Suppressor macrophage treated with lipopolysaccharide for 4 hours (primary cell): ENCODE measurements around the gene RNU7-1.

ENCODE experiments used
- DNase-seq: peaks from one replicate; pipeline ENCODE4 v3.0.0-alpha.2; 2020

RNU7-1 gene

GRCh38 chr12:6919588-6919987 is 24.0 kb upstream of the RNU7-1 start:
- no peak for DNase-seq

DNA sequence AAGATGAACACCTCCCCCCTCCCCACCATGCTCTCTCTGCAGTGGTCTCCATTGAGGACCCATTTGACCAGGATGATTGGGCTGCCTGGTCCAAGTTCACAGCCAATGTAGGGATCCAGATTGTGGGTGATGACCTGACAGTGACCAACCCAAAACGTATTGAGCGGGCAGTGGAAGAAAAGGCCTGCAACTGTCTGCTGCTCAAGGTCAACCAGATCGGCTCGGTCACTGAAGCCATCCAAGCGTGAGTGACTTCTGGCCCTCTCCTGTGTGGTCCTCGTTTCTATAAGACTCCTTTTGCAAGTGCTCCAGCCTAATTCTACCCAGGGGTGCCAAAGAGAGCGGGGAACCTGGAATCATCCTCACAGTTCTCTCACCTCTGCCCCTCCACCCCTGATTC is 22.1 kb upstream of the RNU7-1 start:
- no peak for DNase-seq

DNA sequence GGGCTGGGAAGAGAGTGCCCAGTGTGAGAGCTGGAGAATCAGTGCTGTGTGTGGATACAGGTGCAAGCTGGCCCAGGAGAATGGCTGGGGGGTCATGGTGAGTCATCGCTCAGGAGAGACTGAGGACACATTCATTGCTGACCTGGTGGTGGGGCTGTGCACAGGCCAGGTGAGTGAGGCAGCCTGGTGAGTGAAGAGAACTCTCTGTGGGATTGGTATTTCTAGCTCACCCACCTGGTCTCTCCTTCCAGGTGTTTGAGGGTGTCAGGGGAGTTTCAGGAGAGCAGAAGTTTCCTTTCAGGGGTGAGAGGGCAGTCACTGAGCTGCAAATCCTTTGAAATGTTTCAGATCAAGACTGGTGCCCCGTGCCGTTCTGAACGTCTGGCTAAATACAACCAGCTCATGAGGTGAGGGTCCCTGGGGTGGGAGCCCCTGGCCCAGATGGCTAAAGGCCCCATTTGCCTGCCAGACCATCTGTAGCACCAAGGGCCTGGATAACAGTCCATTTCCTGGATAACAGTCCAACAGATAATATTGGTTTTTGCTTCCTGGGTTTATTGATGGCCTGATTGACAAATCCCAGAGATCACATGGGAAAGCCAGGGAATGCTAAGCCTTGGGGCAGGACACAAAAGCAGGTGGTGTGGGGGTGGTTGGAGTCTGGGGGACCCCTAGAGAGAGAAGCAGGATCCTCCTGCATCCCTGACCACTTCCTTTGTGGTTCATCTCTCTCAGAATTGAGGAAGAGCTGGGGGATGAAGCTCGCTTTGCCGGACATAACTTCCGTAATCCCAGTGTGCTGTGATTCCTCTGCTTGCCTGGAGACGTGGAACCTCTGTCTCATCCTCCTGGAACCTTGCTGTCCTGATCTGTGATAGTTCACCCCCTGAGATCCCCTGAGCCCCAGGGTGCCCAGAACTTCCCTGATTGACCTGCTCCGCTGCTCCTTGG is 21.3 kb upstream of the RNU7-1 start:
- peak; percentile 47 for DNase-seq

DNA sequence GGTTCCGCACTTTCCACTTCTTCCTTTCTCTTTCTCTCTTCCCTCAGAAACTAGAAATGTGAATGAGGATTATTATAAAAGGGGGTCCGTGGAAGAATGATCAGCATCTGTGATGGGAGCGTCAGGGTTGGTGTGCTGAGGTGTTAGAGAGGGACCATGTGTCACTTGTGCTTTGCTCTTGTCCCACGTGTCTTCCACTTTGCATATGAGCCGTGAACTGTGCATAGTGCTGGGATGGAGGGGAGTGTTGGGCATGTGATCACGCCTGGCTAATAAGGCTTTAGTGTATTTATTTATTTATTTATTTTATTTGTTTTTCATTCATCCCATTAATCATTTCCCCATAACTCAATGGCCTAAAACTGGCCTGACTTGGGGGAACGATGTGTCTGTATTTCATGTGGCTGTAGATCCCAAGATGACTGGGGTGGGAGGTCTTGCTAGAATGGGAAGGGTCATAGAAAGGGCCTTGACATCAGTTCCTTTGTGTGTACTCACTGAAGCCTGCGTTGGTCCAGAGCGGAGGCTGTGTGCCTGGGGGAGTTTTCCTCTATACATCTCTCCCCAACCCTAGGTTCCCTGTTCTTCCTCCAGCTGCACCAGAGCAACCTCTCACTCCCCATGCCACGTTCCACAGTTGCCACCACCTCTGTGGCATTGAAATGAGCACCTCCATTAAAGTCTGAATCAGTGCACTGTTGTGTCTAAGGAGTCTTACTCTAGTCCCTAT is 20.4 kb upstream of the RNU7-1 start:
- DNase-seq: no peak

DNA sequence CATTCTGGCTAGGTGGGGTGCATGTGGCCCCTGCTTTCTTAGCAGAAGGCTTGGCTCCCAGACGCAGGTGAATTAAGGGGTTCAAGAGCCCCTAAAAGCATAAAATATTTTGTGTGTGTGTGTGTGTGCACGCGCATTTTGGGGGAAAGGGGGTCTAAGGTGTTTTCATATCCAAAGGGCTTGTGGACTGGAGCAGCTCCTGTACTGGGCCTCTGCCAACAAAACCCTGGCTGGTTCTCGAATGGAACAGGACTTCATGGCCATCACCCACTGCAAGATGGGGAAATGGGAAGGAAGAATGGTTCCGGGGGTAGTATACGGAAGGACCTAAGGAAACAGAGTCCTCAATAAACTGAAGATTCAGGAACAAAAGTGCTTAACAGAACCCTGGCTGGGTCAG is 19.8 kb upstream of the RNU7-1 start:
- no peak for DNase-seq

GRCh38 chr12:6925239-6925539 is 18.4 kb upstream of the RNU7-1 start:
- DNase-seq: no peak

- no peak for DNase-seq
Measured at GRCh38 chr12:6925540-6926279, 17.9 kb upstream of the RNU7-1 start.

- peak; percentile 53 for DNase-seq
Measured at GRCh38 chr12:6927379-6928021, 16.1 kb upstream of the RNU7-1 start, which contains the start of gene ATN1. Gene ATN1 (plus strand): TSS chr12:6927959. CDS start chr12:6934002, 6,043 bp downstream.

- no peak for DNase-seq
Measured at GRCh38 chr12:6928022-6928702, 15.5 kb upstream of the RNU7-1 start.

GRCh38 chr12:6928703-6929407 is 14.8 kb upstream of the RNU7-1 start:
- DNase-seq: no peak

DNA sequence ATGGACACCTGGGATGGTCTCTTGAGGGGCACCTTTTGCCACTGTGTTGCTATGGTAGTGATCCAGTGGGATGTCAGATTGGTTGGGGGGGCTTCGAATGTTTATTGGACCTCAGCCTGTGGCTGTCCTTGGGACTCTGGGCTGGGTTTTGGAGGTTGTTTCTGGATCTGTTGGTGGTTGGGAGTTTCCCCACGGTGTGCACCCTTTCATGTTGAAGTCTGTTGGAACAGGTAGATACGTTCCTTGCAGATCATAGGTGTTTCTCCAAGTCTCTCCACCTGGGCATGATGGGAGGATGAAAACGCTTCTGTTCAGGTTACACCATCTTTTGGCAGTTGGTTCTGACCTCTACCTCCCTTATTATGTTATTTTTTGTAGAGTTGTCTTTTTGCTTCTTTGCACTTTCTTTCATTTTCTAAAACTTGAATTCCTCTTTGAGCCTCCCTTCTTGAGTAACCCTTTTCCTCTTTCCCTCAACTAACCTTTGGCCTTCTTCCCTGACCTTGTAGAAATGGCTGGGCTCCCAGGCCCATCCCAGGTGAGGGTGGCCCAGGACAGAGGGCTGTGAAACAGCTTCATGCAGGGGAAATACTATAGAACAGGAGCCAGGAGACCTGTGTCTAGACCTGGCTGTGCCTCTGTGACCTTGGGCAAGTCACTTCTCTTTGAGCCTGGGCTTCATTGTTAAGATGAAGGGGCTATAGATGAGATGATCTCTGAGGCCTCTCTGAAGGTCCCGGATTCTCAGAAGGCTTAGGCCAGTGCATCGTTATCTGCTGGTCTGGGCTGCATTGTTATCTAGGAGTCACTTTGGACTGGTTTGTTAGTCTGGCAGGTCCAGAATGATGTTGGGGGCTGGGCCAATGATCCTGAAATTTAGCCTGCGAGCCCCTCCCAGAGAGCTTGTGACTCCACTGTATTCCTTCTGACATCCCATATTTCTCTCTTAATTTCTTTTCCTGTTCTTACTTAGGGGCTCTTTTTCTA is 13.9 kb upstream of the RNU7-1 start:
- DNase-seq: no peak

GRCh38 chr12:6932766-6933165 is 10.8 kb upstream of the RNU7-1 start:
- DNase-seq: no peak

- no peak for DNase-seq
Measured at GRCh38 chr12:6934110-6934509, 9.5 kb upstream of the RNU7-1 start.

DNA sequence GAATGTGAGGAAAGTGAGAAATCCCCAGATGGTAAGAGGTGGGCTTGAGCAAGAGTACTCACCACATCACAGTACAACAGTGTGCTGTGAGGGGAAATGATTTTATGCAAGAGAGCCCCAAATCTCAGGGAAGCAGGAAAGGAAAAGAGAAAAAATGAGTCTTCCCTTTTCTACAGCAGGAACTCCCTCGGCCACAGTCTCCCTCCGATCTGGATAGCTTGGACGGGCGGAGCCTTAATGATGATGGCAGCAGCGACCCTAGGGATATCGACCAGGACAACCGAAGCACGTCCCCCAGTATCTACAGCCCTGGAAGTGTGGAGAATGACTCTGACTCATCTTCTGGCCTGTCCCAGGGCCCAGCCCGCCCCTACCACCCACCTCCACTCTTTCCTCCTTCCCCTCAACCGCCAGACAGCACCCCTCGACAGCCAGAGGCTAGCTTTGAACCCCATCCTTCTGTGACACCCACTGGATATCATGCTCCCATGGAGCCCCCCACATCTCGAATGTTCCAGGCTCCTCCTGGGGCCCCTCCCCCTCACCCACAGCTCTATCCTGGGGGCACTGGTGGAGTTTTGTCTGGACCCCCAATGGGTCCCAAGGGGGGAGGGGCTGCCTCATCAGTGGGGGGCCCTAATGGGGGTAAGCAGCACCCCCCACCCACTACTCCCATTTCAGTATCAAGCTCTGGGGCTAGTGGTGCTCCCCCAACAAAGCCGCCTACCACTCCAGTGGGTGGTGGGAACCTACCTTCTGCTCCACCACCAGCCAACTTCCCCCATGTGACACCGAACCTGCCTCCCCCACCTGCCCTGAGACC is 8.0 kb upstream of the RNU7-1 start:
- DNase-seq: peak; percentile 60

- no peak for DNase-seq
Measured at GRCh38 chr12:6936194-6936635, 7.4 kb upstream of the RNU7-1 start.

DNA sequence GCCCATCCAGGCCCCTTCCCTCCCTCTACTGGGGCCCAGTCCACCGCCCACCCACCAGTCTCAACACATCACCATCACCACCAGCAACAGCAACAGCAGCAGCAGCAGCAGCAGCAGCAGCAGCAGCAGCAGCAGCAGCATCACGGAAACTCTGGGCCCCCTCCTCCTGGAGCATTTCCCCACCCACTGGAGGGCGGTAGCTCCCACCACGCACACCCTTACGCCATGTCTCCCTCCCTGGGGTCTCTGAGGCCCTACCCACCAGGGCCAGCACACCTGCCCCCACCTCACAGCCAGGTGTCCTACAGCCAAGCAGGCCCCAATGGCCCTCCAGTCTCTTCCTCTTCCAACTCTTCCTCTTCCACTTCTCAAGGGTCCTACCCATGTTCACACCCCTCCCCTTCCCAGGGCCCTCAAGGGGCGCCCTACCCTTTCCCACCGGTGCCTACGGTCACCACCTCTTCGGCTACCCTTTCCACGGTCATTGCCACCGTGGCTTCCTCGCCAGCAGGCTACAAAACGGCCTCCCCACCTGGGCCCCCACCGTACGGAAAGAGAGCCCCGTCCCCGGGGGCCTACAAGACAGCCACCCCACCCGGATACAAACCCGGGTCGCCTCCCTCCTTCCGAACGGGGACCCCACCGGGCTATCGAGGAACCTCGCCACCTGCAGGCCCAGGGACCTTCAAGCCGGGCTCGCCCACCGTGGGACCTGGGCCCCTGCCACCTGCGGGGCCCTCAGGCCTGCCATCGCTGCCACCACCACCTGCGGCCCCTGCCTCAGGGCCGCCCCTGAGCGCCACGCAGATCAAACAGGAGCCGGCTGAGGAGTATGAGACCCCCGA is 6.8 kb upstream of the RNU7-1 start:
- no peak for DNase-seq

- peak; percentile 95 for DNase-seq
Measured at GRCh38 chr12:6937481-6938352, 5.9 kb upstream of the RNU7-1 start.
